Measurements from ENCODE around the gene NDRG3. TPM values are rescaled to one million over a fixed set of nuclear protein-coding genes. Genes with fewer than 3 reads are reported as not detected.

NDRG3 gene
- total and polyA plus RNA-seq, 2 of the 8 experiments (the other 6 are each of a cell fraction or from before 2014, with no cell fraction given), result 25.7 to 32.3 TPM

DNA sequence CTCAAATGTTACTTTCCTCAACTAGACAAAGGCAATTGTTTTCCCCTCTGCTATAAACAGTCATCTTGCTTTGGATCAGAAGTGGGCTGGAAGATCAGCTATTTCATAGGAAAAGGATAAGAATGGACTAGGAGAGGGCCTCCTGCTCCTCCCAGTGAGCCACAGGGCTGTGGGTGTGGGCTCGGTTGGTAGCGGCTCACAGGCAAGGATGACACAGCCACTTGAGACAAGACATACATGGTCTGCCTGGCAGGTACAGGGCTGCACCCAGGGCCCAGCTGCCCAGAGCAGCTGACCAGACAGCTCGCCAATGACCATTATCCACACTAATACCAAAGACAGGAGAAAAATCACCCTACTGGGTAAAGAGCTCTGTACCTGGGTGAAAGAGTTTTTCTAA lies 90.9 kb downstream of the NDRG3 start:
- H3K36me3 ChIP-seq (ENCODE audit: control insufficient read depth in 2 of 4, insufficient read depth in 4 of 4, low read length in 3 of 4), result peaks cover 0 to 2% (median 0%) of the 10 kb centered on the region in 4 experiments; a peak in 2 of 8 replicates
- H3K27me3 ChIP-seq (replicated peaks in 1 of 4; ENCODE audit: control insufficient read depth in 3 of 4, extremely low read depth in 1 of 4, insufficient read depth in 3 of 4, low read length in 3 of 4), result no peaks in the 10 kb centered on the region
- no peak overlapping the region for H3K9ac ChIP-seq (replicated peaks in 1 of 4; ENCODE audit: extremely low read depth in 1 of 4, low read depth in 3 of 4, low read length in 3 of 4)
- no peak overlapping the region for H2BK120ac ChIP-seq (replicated peaks; ENCODE audit: low read depth, low read length)
- no peak overlapping the region for H3K27ac ChIP-seq (ENCODE audit: low read depth, low read length)
- no peak overlapping the region for H3K56ac ChIP-seq (replicated peaks; ENCODE audit: insufficient read length, low read depth, low read length)
- no peak for FAIRE-seq
- H4K91ac ChIP-seq (replicated peaks; ENCODE audit: insufficient read length, low read length), result no peak overlapping the region
- no peak for DNase-seq (ENCODE audit: low read depth in 1 of 2, low spot score in 2 of 2)
- H3K4me3 ChIP-seq (ENCODE audit: extremely low read depth in 1 of 4, insufficient read depth in 2 of 4, low read depth in 3 of 4, low read length in 4 of 4), result no peak overlapping the region
- H3K4me2 ChIP-seq (ENCODE audit: insufficient read depth in 1 of 2, low read depth in 2 of 2, low read length in 2 of 2), result no peak overlapping the region
- H2BK5ac ChIP-seq (ENCODE audit: low read depth, low read length), result no peak overlapping the region
- H3K79me2 ChIP-seq (ENCODE audit: control insufficient read depth in 1 of 2, insufficient read depth in 2 of 2, low read length in 2 of 2), result no peaks in the 10 kb centered on the region
- H3K9me3 ChIP-seq (ENCODE audit: insufficient read depth in 2 of 2, low read depth in 1 of 2, low read length in 1 of 2), result no peaks in the 10 kb centered on the region
- H4K5ac ChIP-seq (ENCODE audit: insufficient read length, low read depth, low read length), result no peak overlapping the region
- no peak overlapping the region for H3K14ac ChIP-seq (ENCODE audit: insufficient read length)
- ChIA-PET CTCF (ENCODE audit: partially characterized antibody) (interaction anchor here (0.8 to 1.8 kb wide), 4 partner anchors 9 to 105 kb away, joined by 3 to 5 read pairs (median 3); partner anchors contain the start of gene SLA2), POLR2A (ENCODE audit: partially characterized antibody) (no interaction called here)
- 95% methylated on average over 3 of the region's 3 CpGs; no CpG with 5 or more reads in 1 of the 2 experiments for WGBS, 2 experiments (ENCODE audit: extremely low coverage in 1 of 2, insufficient coverage in 1 of 2, insufficient read length in 1 of 2, insufficient replicate concordance in 2 of 2, low coverage in 1 of 2, low lambda C conversion rate in 2 of 2, missing lambda C conversion rate in 1 of 2)
- H2AK5ac ChIP-seq (ENCODE audit: low read depth, low read length), result no peak overlapping the region
- H3K4ac ChIP-seq (replicated peaks; ENCODE audit: insufficient read length, low read depth, low read length), result no peak overlapping the region
- H2BK12ac ChIP-seq (ENCODE audit: low read depth, low read length), result no peak overlapping the region
- H3K4me1 ChIP-seq (replicated peaks in 1 of 4; ENCODE audit: control insufficient read depth in 3 of 4, insufficient read depth in 4 of 4, low read length in 3 of 4), result no peaks in the 10 kb centered on the region
- no peak overlapping the region for H3K23ac ChIP-seq (ENCODE audit: insufficient read length)
- H2AFZ ChIP-seq (ENCODE audit: low read length), result no peak overlapping the region
- no peaks in the 10 kb centered on the region for H3K23me2 ChIP-seq (ENCODE audit: low read depth, low read length)
- no peaks in the 10 kb centered on the region for H4K20me1 ChIP-seq (replicated peaks in 1 of 2; ENCODE audit: control insufficient read depth in 1 of 2, insufficient read depth in 2 of 2, low read length in 2 of 2)
- H2BK20ac ChIP-seq (ENCODE audit: low read length), result no peak overlapping the region
- H3K18ac ChIP-seq (ENCODE audit: extremely low read depth, low read length), result no peak overlapping the region
- H4K8ac ChIP-seq (ENCODE audit: extremely low read depth, insufficient read depth, low read length), result no peak overlapping the region
- H2BK15ac ChIP-seq (ENCODE audit: low read length), result no peak overlapping the region
- H3K79me1 ChIP-seq (ENCODE audit: low read depth, low read length), result no peaks in the 10 kb centered on the region
- TF ChIP-seq HDAC2 (IDR thresholded peaks at IDR 0.05; ENCODE audit: borderline replicate concordance in 1 of 2, low read depth in 2 of 2, low read length in 2 of 2) (no peak), RXRA (IDR thresholded peaks at IDR 0.05; ENCODE audit: insufficient read depth, low read depth, low read length) (no peak), GTF2F1 (IDR thresholded peaks at IDR 0.05; ENCODE audit: borderline replicate concordance, low read depth, low read length) (no peak), POU5F1 (IDR thresholded peaks at IDR 0.05; ENCODE audit: low read depth, low read length) (no peak), CTCF (IDR thresholded peaks at IDR 0.05; ENCODE audit: control extremely low read depth in 1 of 3, insufficient read depth in 1 of 3, low read depth in 1 of 3, low read length in 3 of 3) (no peak), SP4 (IDR thresholded peaks at IDR 0.05; ENCODE audit: low read length) (no peak), TEAD4 (IDR thresholded peaks at IDR 0.05; ENCODE audit: low read depth, low read length) (no peak), CTBP2 (IDR thresholded peaks at IDR 0.05; ENCODE audit: borderline replicate concordance, insufficient read depth, insufficient read length, low read length) (no peak), CREB1 (IDR thresholded peaks at IDR 0.05) (no peak), NRF1 (IDR thresholded peaks at IDR 0.05; ENCODE audit: low read depth, low read length) (no peak), HDAC6 (IDR thresholded peaks at IDR 0.05; ENCODE audit: low read depth, low read length) (no peak), BCL11A (IDR thresholded peaks at IDR 0.05; ENCODE audit: low read depth in 2 of 2, low read length in 2 of 2) (no peak)

Measured in H1 (cell line).